Muscle layer of duodenum (tissue), 2 donors: Measurements from ENCODE around the gene WHRN.

Experiments
- H3K27ac ChIP-seq: one replicate; pipeline ENCODE4 v1.7.0; 2013; ENCODE audit warnings: mild to moderate bottlenecking, low read length
- H3K27me3 ChIP-seq: one replicate; pipeline ENCODE4 v1.7.0; 2013; ENCODE audit warnings: low read depth, mild to moderate bottlenecking, control low read depth, low read length
- H3K36me3 ChIP-seq, 2 donors: one replicate each; pipeline ENCODE4 v1.7.0; 2013; ENCODE audit warnings: low read length in 2 of 2, control low read depth in 1 of 2, mild to moderate bottlenecking in 1 of 2; ENCODE audit not compliant: insufficient read depth in 2 of 2, control insufficient read depth in 1 of 2
- H3K4me1 ChIP-seq, 2 donors: one replicate each; pipeline ENCODE4 v1.7.0; 2013; ENCODE audit warnings: low read length in 2 of 2, mild to moderate bottlenecking in 2 of 2, control low read depth in 1 of 2, moderate library complexity in 1 of 2; ENCODE audit not compliant: insufficient read depth in 2 of 2, control insufficient read depth in 1 of 2
- H3K4me3 ChIP-seq, 2 donors: one replicate each; pipeline ENCODE4 v1.7.0; 2013; ENCODE audit warnings: low read length in 2 of 2, low read depth in 1 of 2, mild to moderate bottlenecking in 1 of 2
- H3K9me3 ChIP-seq, 2 donors: one replicate each; pipeline ENCODE4 v1.7.0; 2013; ENCODE audit warnings: low read length in 2 of 2, control low read depth in 1 of 2, mild to moderate bottlenecking in 1 of 2; ENCODE audit not compliant: control insufficient read depth in 1 of 2
- donor health status: healthy.

Gene WHRN

DNA sequence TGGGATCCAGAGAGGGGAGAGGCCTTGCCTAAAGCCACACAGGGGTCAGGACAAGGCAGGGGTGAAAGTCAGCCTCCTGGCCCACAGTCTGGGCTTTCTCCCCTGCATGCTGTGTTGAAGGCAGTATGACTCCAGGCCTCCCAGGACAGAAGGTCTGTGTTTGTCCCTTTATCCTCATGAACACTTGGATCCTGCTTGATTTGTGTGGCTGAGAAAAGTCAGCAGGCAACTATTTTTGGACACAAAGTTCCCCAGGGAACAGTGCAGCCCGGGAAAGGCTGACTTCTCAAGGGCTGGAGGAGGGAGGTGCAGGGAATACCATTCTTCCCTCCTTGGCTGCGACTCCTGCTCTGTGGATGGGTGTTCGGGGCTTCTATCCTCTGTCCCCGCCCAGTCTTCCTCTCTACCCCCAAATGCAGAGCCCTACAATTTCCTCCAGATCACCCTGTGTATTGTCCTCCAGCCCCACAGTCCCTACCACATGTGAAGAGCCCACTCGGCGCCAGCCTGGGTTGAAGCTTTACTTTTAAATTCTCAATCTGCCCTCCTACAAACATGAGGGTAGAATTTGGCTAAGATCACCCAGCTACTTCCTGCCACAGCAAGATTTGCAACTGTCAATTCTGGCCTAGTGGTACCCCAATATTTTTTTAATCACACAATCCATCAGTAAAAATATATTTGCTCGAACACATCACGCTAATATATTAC lies 121.6 kb downstream of the WHRN start:
- peak overlapping the region; percentile 76 for H3K27ac ChIP-seq
- H3K4me3 ChIP-seq, result peak overlapping the region; percentile 31 to 39
- no peaks in the 10 kb centered on the region for H3K9me3 ChIP-seq
- no peaks in the 10 kb centered on the region for H3K27me3 ChIP-seq
- H3K4me1 ChIP-seq, result peaks cover 30 to 58% of the 10 kb centered on the region in 2 donors
- peaks cover 12 to 22% of the 10 kb centered on the region in 2 donors for H3K36me3 ChIP-seq

DNA sequence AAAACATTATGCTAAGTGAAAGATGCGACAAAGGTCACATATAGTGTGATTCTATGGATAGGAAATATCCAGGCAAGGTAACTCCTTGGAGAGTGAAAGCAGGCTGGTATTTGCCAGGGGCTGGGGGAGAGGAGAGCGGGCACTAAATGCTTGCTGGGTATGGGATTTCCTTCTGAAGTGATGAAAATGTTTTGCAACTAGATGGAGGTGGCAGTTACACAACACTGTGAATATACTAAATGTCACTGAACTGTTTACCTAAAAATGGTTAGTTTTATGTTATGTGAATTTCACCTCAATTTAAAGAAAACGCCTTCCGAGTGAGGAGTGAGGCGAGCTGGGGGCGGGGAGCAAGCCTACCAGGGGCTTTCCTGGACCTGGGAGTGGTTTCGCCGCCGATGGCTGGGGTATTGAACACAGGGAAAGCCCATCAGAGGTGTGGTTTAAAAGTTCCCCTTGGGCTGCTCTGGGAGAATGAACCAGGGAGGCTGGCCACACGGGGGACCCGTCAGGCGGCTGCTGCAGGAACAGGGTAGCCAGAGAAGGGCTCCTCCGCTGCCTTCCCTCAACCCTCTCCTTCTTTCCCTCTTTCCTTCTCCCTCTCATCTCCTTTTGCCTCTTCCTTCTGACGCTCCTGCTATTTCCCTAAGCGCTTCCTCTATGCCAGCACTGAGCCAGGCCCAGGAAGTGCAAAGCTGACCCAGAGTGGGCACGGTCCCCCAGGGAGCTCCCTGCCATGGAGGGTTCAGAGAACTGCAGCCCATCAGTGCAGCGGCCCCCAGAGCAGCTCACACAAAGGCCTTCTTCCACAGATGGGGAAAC lies 122.4 kb downstream of the WHRN start:
- H3K4me3 ChIP-seq, result peak overlapping the region; percentile 31 to 39
- H3K36me3 ChIP-seq, result peaks cover 12 to 23% of the 10 kb centered on the region in 2 donors
- H3K4me1 ChIP-seq, result peaks cover 23 to 51% of the 10 kb centered on the region in 2 donors
- H3K27ac ChIP-seq, result peak overlapping the region; percentile 76
- H3K27me3 ChIP-seq, result no peaks in the 10 kb centered on the region
- no peaks in the 10 kb centered on the region for H3K9me3 ChIP-seq

DNA sequence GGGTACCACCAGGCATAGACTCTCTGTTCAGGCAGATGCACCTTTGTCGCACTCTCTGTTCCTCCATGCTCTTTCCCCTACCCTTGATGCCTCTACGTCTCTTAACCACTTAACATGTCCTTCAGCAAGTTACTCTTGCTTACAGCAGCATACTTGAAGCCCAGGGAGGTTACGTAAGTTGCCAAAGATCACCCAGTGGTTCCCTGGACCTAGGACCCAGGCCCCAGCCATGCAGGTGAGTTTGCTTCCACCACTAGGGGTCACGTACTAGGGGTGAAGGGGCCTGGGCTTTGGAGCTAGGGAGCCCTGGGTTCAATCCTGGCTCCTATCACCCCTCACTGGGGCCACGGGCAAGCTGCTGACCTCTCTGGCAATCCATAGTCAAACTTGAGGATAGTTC lies 126.4 kb downstream of the WHRN start:
- H3K27me3 ChIP-seq, result no peaks in the 10 kb centered on the region
- peaks cover 36 to 40% of the 10 kb centered on the region in 2 donors for H3K36me3 ChIP-seq
- no peak overlapping the region for H3K27ac ChIP-seq
- H3K4me1 ChIP-seq, result peaks cover 5 to 21% of the 10 kb centered on the region in 2 donors
- no peaks in the 10 kb centered on the region for H3K9me3 ChIP-seq
- H3K4me3 ChIP-seq, result no peak overlapping the region

DNA sequence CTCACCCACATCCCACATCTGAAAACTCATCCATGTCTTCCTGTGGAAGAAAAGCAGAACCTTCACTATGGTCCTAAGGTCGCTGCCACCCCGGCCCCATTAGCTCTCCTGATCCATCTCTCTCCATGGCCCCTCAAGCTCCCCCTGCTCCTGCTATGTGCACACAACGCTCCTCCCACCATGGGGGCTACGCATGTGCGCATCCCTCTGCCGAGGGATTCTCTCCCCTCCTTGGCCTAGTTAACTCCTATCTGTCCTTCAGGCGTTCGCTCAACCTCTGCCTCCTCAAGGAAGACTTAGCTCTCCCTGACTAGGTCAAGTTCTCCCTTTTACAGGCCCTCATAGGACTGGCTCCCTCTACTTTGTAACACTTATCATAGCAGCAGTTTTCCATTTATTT lies 127.3 kb downstream of the WHRN start:
- peaks cover 32 to 46% of the 10 kb centered on the region in 2 donors for H3K36me3 ChIP-seq
- peaks cover 3 to 14% of the 10 kb centered on the region in 2 donors for H3K4me1 ChIP-seq
- H3K27ac ChIP-seq, result no peak overlapping the region
- H3K4me3 ChIP-seq, result no peak overlapping the region
- no peaks in the 10 kb centered on the region for H3K27me3 ChIP-seq
- no peaks in the 10 kb centered on the region for H3K9me3 ChIP-seq

DNA sequence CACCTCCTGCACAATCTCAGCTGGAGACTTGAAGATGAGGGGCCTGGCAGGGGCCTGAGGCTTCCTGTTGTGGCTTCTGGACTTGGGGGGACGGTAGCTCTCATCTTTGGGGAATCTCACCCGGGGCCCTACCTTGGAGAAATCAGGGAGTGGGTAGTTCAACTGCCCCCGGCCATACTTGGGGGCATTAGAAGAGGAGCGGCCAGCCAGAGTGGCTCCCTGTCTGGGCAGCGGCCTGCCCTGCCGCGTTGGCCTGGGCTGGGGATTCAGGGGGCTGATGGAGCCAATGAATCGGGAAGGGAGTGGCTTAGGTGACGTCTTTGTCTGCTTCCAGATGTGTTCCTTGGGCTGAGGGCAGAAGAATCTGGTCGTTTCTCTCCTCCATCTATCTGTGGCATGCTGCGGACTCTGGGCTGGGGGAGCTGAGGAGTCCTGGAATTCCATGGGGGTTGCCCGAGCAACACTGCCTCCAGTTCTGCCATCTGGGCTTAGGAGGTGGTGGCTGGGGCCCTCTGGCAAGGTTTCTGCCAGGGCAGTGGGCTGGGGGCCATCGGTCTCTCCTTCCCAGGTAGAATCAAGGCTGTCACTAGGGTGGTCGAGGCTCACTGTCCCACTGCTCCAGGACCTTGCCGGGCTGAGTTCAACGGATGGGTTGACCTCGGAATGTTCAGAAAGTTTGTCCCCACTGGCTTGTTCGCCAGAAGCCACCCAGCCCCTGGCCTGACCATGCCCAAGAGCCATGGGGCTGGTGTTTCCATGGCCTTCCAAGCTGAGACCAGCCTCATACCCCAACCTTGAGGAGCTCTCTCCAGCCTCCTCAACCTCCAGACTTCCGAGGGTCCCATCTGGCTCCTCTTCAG lies 128.5 kb downstream of the WHRN start:
- Histone ChIP-seq H3K4me3 (no peak overlapping the region), H3K9me3 (no peaks in the 10 kb centered on the region), H3K27ac (no peak overlapping the region), H3K27me3 (no peaks in the 10 kb centered on the region), H3K4me1 (peaks cover 3 to 14% of the 10 kb centered on the region in 2 donors), H3K36me3 (peaks cover 32 to 46% of the 10 kb centered on the region in 2 donors)

GRCh38 chr9:114375386-114376175 lies 129.7 kb downstream of the WHRN start:
- no peak overlapping the region for H3K27ac ChIP-seq
- H3K36me3 ChIP-seq, result peaks cover 26 to 46% of the 10 kb centered on the region in 2 donors
- H3K4me1 ChIP-seq, result peaks cover 3 to 22% of the 10 kb centered on the region in 2 donors
- H3K27me3 ChIP-seq, result no peaks in the 10 kb centered on the region
- no peaks in the 10 kb centered on the region for H3K9me3 ChIP-seq
- H3K4me3 ChIP-seq, result no peak overlapping the region

GRCh38 chr9:114374936-114375335 lies 130.3 kb downstream of the WHRN start:
- no peak overlapping the region for H3K27ac ChIP-seq
- H3K27me3 ChIP-seq, result no peaks in the 10 kb centered on the region
- no peak overlapping the region for H3K4me3 ChIP-seq
- H3K4me1 ChIP-seq, result peaks cover 3 to 22% of the 10 kb centered on the region in 2 donors
- H3K9me3 ChIP-seq, result no peaks in the 10 kb centered on the region
- peaks cover 26 to 42% of the 10 kb centered on the region in 2 donors for H3K36me3 ChIP-seq

- no peak overlapping the region for H3K4me3 ChIP-seq
- H3K4me1 ChIP-seq, result peaks cover 3 to 22% of the 10 kb centered on the region in 2 donors
- no peaks in the 10 kb centered on the region for H3K9me3 ChIP-seq
- H3K27ac ChIP-seq, result no peak overlapping the region
- H3K36me3 ChIP-seq, result peaks cover 19 to 37% of the 10 kb centered on the region in 2 donors
- no peaks in the 10 kb centered on the region for H3K27me3 ChIP-seq
Measured at GRCh38 chr9:114373960-114374730, 131.1 kb downstream of the WHRN start.

- peaks cover 20 to 41% of the 10 kb centered on the region in 2 donors for H3K36me3 ChIP-seq
Measured at GRCh38 chr9:114372921-114373448, 132.3 kb downstream of the WHRN start.

More at GRCh38 chr9:114372921-114373448, 132.3 kb downstream of the WHRN start:
- H3K4me3 ChIP-seq, result peak overlapping the region in 1 of 2 donors; percentile 11
- no peaks in the 10 kb centered on the region for H3K27me3 ChIP-seq
- no peaks in the 10 kb centered on the region for H3K9me3 ChIP-seq
- peak overlapping the region; percentile 39 for H3K27ac ChIP-seq
- H3K4me1 ChIP-seq, result peaks cover 3 to 22% of the 10 kb centered on the region in 2 donors
